Adrenal gland (tissue), 5 donors: ENCODE results near the gene UVRAG.

ENCODE experiments used
- CTCF ChIP-seq, 6 experiments: fragments of 450-650 bp in 4 of 6; fragments of 200-600 bp in 2 of 6; sonication (generic) in 1 of 6; IDR thresholded peaks; 1 replicate in 5 of 6; 2 replicates in 1 of 6; pipeline versions ENCODE4 v1.5.1 to v1.8.0; 2016 to 2021; ENCODE audit warnings: antibody characterized with exemption in 6 of 6, mild to moderate bottlenecking in 2 of 6, moderate library complexity in 1 of 6
- POLR2A ChIP-seq, 2 donors: fragments of 450-650 bp; IDR thresholded peaks; one replicate each; pipeline ENCODE4 v1.6.1; 2017; ENCODE audit warnings: antibody characterized with exemption in 2 of 2, mild to moderate bottlenecking in 2 of 2, moderate library complexity in 1 of 2
- donor health status: DM: no; HTN: no; CAD: no.

- no peak for TF ChIP-seq CTCF (IDR thresholded peaks at IDR 0.05)
- TF ChIP-seq POLR2A (IDR thresholded peaks at IDR 0.05), result no peak
Observed at GRCh38 chr11:75924966-75925784, 110.2 kb downstream of the UVRAG start.
